ENCODE measurements around the gene ZBTB21.

The ZBTB21 gene

DNA sequence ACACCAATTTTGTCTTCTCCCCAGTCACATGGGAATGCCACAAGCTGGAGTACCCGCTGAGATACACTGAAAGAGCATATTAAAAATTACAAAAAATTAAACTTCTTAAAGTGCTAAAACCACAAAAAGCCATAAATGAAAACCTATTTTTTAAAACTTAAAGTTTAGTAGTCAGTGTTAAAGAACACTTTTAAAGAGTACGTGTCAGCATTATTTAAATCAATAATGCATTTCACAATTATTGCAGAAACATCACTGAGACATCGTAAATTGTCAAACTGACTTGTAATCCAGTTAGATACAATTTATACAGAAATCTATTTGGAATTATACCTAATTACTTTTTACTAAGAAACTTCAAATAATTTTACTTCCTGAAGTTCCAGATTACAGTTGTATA is 22.9 kb downstream of the ZBTB21 start:
- no peak for DNase-seq

DNA sequence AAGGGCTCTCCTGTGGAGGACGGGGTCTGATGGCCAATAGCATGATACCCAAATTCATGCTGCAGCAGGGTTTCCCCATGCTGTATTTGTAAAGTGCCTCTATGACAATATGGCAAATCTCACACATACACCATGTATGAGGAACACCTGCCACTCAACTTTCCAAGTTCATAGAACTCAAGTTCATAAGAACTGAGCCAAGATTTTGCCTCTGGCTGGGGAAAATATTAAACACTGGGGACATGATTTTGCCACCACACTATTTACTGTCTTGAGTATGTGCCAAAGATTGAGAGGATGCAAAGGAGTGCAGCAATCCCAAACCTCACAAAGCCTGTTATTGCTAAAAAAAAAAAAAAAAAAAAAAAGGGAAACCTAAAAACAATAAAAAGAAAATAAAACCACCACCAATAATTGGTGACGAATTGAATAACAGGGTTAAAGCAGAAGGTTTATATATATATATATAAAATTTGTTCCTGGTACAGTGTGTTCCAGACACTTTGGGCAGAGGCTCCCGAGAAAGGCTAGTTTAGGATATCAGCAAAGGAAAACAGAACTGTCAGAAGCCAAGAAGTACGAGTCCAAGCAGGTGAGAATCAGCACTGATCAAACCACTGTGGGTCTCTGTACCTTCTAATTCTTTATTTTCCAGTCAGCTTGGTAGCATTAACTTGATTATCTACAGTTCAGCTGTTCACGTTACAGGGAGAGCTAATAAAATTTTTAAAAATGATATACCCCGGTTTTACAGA is 24.3 kb downstream of the ZBTB21 start:
- no peak for DNase-seq

DNA sequence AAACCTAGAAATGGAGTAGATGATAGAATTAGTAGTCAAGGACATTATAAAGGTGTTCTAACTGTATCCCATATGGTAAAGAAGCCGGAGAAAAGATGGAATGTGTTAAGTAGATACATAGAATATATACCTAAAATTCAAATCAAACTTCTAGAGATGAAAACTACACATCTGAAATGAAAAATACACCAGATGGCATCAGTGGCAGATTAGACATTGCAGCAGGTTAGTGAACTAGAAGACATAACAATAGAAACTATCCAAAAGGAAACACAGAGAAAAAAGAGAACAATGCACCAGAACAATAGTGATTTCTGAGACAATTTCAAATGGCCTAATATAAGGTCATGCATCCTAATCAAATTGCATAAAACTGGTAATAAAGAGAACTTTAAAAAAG is 26.9 kb downstream of the ZBTB21 start:
- DNase-seq = no peak

DNA sequence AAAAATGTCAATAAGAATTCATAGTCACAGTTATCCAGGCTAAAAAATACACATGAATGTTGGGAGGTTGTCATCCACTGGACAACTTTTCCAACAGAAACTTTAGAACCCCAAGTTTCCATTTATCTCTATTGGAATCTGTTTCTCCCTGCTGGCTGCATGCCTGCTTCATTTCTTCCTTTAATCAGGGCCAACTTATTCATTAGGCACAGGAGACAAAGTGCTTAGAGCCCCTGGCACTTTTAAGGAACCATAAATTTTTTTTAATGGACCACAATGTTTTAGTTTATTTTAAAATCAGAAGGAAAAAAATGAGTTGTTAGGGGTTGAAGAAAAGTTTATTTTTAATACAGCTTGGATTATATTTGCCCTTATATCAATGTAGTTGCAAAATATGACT is 29.6 kb downstream of the ZBTB21 start:
- DNase-seq = no peak

DNA sequence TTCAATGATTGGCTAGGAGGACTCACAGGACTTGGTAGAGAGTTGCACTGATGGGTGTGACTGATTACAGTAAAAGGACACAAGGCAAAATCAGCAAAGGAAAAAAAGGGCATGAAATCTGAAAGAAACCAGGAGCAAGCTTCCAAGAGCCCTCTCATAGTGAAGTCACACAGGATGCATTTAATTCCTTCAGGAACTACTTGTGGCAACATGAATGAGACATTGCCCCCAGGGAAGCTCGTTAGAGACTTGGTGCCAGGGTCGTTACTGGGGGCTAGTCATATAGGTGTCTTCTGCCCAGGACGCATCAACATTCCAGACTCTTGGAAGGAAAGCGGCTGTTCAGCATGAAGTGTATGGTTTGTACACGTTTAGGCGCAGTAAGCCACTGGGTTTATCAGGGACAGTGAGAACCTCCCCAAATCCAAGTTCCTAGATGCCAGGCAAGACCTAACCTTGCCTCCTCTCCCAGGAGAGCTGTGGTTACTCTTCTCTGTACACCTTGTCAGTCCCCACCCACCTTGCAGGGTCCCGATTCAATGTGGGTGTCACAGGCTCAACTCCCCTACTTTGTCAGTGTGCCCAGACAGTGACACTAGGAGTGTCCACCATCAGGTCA is 30.3 kb downstream of the ZBTB21 start:
- DNase-seq = no peak

DNA sequence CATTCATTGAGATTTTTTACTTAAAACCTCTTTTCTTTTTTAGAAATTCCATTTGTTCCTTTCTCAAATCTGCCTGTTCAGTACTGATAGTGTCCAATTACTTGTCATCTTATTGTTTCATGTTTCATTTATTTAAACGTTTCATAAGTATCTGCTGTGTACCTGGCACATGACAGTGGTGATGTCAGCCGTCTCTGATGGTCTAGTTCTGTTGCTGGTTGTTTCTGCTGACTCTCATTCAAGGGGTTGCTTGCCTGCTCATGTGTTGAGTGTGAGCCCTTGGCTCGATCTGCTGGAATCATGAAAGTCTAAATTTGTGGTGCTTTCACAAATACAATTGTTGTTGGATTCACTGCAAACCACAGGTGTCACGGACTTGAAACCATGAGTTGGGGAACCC is 30.8 kb downstream of the ZBTB21 start:
- DNase-seq = no peak

DNA sequence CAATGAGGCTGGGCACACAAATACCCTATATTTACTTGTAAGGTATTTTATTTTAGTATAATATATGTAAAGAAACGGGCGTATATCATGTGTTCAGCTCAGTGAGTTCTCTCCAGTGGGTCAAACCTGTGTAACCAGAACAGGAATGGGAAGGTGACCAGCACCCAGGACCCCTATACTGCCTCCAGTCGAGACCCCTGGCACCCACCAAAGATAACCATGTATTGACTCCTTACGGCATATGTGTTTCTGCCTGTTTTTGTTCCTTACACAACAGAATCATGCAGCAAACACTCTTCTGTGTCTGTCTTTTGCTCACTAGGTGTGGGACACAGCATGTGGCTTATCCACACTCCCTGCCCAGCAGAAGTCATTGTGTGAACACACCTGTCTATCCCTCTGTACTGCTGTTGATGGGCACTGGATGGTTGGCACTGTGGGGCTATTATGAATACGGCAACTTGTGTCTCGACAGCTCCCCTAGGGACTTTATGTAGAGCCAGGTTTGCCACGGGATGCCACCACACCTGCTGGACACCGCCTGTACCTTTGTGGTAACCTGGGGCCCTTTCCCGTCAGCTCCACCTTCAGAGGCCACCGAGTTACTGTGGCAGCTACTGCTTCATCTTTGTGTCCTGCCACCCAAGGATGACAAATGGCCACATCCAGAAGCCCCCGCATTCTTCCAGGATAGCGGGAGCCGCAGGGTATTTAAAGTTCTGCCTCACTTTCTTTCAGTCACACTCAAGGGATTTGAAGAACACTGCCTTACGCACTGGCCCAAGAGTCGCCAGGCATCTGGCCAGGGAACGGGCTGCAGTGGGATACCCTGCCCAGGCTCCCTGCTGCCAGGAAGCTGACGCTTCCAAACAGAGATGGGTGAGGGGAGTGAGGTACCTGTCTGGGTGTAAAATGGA is 32.9 kb downstream of the ZBTB21 start:
- no peak for DNase-seq

DNA sequence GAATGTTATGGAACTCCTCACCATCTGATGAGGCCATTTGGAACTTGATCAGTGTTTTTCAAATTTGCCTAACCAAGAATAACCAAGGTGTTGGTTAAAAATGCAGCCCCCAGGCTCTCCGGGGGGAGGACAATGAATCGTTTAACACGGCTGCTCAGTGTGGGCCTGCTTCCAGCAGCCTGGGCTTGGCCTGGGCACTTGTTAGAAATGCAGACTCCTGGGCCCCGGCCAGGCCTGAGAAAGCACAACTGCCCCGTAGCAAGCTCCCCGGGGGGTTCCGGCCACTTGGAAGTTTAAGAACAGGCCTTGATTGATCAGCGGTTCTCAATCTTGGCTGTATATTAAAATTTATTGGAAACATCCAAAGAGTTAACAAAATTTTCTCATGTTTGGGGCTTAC is 33.5 kb downstream of the ZBTB21 start:
- DNase-seq = no peak

DNA sequence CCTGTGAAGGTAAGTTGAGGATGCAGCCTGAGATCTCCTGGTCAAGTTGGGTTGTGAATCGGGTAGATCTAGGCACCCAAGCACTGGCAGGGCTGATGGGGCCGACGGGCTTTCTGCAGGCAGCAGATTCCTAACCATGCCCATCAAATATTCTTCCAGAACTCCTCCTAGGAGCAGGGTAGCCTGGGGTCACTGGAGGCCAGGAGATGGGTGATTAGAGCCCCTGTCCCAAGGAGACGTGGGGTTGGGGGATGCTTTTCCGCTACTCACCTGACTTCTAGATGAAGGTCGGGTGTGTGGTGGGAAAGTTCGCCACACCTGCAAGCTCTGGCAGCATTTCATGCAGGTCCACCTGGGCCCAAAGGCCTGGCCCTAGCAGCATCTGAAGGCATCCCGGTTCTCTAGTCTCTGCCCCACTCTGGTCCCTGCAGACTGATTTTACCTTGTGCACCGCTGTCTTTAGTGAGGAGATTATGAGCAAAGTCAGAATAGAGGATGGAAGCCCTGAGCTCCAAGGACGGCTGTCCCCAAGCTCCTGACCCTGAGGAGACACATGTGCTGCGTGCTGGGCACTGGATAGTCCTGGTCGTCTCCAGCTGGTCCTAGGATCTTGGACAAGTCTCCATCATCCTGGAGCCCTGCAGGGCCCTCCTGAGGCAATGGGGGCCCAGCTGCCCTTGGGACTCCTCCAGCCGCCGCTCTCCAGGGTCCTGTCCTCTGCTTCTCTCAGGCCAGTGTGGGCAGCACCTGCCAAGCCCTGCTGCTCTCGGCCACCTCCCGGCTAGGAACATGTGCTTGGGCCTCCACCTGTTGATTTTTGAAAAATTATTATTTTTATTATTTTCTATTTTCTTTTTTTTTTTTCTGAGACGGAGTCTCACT is 34.5 kb downstream of the ZBTB21 start:
- DNase-seq = no peak

DNA sequence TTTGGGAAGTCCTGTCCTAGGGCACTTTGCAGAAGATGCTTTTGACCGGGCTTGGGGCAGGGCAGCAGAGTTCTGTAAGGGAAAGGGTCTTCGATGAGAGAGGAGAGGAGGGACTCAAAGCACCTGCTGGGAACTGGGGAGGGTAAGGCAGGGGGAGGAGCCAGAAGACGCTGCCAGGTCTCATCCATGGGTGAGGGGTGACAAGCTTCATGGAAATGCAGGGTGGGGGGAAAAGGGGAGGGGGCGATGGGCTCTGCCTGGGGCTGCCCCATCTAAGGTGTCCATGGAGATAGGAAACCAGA is 35.5 kb downstream of the ZBTB21 start:
- DNase-seq = no peak

DNA sequence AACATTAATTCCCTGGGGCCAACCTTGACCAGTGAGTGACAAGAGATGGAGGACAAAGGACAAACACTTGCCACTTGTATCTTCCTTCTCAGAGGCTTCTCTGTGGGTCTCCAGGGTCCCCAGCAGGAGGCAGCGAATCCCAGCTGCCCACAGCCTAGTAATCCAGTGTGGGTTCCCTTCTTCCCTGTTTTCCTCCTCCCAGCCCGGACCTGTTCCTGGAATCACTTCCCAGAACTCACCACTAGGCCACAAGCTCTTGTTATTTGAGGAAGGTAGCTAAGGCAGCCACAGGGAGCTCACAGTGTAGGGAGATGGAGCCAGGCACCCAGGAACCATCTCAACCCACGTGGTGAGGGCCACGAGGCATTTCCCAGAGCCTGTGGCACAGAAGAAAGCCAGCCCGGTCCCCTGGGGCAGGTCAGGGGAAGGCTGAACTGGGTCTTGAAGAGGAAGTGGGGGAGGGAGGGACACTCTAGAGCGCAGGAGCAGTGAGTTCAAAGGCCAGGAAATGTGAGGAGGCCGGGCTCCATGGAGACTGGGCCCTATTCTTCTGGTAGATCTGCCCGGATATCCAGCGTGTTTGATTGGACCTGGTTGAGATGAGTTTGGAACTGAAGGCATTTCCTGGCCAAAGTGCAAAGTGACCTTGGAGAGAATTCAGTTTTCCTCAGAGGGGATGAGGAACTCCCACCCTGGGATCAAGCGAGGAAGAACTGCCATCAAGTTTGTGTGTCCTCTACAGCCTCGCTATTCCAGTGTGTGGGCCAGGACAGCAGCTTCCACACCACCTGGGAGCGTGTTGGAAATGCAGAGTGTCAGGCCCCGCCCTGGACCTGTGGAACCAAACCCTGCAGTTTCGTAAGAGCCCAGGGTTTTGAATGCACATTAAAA is 36.1 kb downstream of the ZBTB21 start:
- no peak for DNase-seq

DNA sequence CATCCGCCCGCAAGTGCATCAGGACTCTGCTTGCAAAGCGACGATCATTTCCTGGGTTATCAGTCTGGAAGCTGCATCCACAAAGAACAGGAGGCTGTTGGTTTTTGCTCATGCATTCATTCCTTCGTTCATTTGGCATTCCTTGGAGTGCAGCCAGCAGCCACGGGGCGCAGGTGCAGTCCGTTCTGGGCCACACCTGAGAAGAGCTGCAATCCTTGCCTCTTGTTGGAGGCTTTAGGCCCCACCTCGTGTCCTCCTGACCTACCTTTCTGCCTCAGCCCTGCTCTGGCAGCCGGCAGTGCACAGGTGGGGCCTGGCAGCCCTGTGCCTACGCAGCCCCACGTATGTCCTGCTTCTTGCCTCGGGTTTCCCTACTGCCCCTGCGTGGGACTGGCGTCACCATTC is 36.7 kb downstream of the ZBTB21 start:
- DNase-seq = no peak

DNA sequence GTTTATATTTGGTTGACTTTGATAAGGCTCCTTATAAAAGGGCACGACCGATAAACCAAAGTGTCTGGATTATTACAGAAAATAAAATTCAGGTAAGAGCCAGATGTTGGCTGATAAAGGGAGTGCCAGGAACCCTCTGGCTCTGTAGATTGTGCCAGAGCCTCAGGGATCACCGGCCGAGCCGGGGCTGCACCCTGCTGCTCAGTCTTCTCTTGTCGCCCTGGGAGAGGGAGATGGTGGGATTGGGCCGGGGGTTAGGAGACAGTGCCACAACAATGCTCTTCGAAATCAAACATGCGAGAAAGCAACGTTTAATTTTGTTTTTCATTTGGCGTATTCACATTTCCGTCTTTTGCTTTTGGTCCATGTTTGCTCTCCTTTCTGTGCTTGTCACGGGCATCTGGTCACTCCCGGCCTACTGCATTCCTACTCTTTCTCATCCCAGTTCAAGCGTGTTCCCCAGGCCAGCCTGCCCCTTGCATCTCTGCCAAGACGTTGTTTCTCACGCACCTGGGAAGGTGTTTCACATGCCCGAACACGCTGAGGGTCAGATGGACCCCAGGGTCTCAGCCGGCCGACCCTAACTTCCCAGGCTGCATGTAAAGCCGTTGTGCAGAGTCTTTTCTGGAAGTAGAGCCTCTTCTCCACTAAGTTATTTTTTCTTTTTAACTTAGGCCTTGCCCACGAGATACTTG is 37.5 kb downstream of the ZBTB21 start:
- DNase-seq = no peak

DNA sequence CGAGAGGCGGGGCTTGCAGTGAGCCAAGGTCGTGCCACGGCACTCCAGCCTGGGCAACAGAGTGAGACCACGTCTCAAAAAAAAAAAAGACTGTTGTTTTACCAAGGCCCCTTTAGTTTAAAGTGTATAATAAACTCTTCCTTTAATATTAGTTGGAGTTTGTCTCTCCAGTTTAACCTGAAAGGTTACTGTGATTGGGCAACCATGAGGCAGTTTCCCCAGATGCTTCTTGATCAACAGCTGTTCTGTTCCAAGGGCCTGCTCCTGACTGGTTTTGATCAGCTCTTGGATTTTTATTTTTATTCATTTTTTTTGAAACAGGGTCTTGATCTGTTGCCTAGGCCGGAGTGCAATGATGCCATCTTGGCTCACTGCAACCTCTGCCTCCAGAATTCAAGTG is 38.3 kb downstream of the ZBTB21 start:
- DNase-seq = no peak

DNA sequence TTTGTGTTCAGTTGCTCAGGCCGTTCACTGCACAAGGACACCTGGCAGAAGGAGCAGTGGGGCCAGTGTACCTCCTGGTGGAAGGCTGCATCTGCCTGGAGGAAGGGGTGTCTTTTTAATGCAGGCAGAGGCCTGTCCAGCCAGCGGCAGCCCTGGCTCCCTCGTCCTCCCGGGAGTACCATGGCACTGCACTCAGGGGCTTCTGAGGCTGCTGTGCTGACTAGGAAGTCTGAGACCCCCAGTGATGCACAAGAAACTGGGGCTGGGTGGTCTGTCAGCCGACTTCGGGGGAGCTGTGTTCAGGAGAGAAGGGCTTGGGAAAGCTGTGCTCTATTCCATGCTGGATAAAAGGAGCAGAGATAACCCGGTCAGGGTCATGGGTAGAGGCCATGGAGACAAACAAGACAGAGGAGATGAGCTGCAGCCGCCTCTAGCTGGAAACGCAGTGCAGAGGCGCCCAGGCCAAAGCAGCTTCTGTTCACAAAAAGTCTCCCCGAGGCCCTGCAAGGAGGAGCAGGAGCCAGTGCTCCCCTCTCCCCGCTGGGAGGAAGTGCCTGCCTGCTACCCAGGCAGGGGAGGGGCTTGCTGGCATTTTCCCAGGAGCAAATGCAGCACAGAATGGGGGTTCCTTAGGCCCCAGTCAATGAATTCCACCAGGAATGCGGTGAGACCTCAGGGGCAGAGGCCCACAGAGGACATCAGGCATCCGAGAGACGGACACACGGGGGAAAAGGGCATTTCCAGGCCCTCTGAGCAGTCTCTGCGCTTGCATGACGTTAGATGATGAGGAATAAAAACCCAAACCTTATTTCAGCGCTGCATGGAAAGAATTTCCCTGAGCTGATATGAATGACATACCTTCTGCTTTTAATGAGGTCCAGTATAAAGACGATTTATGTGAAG is 39.2 kb downstream of the ZBTB21 start:
- no peak for DNase-seq

DNA sequence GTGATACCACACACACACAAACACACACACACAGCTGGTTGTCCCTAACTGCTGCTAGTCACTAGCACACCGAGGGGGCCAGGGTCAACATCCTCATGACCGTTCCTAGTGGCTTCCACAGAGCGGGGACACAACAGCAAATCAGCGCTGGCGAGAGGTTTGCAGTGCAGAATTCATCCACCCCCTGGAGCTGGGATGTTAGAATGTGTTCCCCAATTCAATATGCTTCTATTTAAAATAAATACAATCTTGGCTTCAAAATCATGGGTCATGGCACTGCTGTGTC is 40.1 kb downstream of the ZBTB21 start:
- DNase-seq = no peak

DNA sequence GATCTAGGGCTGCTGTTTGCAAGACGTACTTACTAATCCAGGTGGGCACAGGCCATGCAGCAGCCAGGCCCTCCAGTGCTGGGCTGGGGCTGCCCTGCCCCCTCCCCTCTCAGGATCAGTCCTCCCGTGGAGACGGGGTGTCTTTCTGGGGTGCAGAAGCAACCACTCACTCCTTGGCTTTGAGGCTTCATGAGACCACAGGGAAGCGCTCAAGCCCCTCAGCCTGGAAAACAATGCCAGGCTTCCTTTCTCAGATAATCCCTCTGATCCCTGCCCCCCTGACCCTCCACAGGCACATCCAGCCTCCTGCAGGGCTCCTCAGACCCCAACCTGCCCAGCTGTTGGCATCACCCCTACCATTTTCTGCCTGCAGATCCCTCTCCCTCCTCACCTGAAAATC is 42.5 kb downstream of the ZBTB21 start:
- no peak for DNase-seq

DNA sequence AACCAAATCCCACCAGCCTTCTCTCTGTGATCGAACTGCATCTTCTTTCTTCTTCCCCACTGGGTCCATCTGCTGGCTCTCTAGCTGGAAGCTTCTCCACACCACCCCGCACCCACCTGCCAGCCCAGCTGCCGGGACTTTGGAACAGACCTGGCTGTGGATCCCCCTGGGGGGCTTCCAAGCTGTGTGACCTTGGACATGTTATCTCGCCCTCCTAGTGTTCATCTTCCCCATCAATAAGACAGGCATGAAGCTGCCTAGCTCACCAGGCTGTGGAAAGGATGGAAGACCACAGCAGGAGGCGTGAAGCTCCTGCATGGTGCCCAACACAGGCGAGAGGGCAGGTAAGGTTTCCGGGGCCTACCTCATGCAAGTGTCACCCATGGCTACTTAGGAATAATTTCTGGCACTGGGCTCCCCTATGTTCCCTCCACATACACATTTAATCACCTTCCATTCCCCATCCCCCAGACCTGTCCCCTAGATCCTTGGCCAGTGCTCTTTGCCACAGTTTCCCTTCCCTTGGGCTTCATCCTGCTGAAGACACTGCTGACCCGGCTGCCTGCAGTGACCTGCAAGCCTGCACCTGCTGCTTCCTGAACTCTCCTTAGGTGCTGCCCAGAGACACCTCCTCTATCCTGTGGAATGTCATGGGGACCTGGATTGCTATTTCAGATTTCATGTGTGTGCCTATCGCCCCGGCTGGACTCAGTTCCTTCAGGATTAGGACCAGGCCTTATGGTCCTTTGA is 43.1 kb downstream of the ZBTB21 start:
- DNase-seq = no peak

DNA sequence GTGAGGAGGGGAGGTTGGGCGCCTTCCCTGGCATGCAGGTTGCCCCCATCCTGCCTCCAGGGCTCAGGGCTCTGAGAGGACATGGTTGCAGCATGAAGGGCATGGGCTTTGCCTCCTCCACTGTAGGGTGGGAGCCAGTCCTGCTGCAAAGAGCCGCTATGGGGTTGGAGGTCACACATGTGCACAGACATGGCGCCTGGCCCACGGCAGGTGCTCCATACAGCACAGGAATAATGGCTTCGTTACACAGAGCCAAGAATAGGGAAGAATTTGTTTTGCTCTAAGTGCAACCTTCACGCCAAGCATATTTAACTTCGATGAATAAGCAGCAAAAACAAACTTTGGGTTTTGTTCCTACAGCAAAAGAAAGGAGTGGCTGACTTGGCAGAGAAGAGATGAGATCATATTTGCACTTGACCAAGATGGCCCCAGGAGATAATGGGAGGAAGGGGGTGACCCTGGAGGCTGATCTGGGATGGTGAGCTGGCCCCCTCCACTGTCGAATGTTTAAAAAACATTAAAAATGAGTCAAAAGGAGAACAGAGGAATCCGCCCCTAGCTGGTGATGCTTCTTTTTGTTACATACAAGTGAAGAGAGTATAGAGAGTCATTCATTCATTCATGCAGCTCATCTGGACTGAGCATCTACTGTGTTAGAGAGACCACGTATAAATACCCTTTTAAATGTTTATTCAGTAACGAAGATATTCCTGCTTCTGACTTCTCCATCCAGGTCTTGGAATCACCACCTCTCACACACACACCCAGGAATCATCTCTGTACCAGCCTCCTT is 43.9 kb downstream of the ZBTB21 start:
- DNase-seq = no peak

Measured in activated gamma-delta T cell (primary cell).